GM21576 (cell line): ENCODE results near the gene CPED1.
"Not testable (repeated sequence)": the region's sequence is repeated elsewhere in the genome, so short reads cannot be mapped to it uniquely, and the experiment has no call there.

ENCODE experiments used
- ATAC-seq: cut with Tn5 transposase; IDR thresholded peaks from one replicate; pipeline ENCODE4 v1.9.1; 2021; ENCODE audit warnings: mild to moderate bottlenecking, moderate library complexity; ENCODE audit not compliant: unreplicated experiment

CPED1 gene

DNA sequence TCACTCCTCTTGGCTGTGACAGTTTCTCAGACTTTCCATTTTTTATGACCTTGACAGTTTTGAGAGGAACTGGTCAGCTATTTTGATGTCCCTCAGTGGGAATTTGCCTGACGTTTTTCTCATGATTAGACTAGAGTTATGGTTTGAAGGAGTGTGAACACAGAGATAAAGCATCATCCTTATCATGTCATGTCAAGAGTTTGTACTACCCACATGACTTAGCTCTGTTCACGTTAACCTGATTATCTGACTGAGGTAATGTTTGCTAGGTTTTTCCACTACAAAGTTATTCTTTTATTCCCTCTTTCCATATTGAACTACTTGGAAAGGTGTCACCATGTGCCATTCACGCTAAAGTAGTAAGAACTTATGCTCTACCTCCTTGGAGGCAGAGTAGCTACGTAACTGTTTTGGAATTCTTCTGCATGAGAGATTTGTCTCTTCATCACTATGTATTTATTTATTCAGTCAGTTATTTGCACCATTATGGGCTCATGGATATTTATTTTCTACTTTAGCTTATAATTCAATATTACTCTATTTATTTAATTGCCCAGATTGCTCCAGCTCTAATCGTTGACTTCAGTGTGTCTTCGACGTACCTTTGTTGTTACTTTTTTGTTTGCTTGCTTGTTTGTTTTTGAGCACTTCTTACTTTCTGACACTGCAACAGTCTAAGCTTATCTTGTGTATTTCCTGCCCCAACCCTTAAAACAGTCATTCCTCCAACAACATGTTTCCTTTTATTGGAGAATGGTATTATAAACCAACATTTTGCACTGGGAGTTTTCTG is 50.4 kb downstream of the CPED1 start:
- ATAC-seq = no peak

DNA sequence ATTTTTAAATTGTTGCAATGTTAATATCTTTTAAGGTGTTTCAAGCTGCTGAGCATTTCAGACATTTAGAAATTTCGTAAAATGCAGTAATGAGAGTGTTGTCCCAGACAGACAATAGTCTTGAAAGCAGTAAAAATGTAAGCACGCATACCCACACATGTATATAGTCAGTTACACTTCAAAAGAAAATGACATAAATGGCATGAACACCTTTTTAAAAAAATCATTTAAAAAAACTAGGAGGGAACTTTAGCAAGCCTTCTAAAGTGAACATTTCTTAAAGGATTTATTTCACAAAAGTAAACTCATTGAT is 51.0 kb downstream of the CPED1 start:
- no peak for ATAC-seq

DNA sequence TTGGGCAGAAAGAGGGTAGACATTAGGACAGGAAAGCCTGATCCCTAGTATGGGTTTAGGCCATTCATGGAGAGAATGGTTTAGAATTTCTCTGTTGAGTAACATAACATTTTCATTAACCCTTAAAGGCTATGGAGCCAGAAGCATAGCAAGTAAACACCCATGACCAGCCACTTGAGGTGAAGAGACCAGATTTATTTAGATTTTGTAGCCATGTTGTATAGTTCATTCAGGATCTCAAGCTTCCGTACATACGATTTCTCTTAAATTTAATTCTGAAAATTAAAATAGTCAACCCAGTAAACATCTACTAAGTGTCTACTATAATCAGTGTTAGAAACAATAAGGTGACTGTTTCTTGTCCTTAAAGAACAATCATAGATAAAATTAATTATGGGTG is 51.5 kb downstream of the CPED1 start:
- no peak for ATAC-seq

DNA sequence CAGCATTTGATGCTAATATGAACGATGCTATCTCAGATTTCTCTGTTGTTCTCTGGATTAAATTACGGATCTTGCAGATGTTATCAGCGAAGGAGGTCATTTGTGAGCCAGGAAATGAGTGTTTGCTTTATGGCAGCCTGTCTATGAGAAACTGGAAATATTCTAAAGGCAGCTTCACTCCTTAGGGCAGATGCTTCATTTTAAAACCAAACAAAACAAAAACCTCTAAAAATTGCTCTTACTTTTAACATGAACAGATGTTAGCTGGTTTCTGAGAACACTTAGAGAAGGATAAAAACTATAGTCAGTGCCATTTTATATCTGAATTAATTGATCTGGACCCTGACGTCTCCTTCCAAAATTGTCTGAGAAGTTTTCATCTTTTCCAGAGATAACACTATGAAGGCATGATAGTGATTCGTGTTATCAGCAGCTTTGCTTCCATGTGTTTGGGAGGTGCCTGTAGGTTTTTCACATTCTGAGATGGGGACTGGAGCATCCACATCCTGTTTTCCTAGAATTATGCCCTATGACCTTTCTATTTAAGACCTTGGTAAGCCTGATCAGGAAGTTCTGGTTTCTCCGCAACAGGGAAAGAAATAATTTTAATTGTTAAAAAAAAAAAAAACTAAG is 53.1 kb downstream of the CPED1 start:
- ATAC-seq = no peak

DNA sequence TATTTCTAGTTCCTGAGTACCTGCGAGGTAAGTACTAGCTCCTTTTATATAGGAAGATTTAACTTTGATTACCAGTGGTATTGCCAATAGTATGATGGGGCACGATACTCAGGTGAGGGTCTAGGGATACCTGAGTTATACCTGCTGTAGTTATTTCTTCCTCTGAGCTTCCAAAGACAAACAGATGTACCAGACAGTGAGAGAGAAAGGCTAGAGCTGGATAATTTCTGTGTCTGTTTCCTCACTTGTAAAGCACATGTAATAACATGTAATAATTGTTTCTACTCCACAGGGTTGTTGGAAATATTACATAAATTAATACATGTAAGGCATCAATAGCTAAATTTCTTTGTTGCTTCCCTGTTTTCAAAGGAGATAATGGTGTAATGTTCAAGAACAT is 53.7 kb downstream of the CPED1 start:
- ATAC-seq = no peak

DNA sequence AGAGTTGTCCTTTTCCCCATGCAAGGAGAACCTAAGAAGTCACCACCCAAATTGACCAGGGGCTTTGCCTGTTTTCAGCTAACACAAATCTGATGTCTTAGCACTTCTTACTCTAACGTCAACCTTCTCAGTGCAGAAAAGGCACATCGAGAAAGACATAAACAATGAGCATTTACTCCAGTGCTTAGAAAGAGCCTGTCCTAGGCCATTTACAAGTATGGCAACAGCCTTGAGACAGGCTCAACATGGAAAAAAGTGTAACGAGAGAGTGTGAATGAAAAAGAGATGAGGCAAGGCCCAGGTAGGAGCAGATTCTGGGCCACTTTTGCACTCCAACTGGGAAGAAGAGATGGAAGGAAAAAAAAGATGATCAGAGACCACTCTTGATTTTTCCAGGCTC is 54.4 kb downstream of the CPED1 start:
- ATAC-seq = no peak

DNA sequence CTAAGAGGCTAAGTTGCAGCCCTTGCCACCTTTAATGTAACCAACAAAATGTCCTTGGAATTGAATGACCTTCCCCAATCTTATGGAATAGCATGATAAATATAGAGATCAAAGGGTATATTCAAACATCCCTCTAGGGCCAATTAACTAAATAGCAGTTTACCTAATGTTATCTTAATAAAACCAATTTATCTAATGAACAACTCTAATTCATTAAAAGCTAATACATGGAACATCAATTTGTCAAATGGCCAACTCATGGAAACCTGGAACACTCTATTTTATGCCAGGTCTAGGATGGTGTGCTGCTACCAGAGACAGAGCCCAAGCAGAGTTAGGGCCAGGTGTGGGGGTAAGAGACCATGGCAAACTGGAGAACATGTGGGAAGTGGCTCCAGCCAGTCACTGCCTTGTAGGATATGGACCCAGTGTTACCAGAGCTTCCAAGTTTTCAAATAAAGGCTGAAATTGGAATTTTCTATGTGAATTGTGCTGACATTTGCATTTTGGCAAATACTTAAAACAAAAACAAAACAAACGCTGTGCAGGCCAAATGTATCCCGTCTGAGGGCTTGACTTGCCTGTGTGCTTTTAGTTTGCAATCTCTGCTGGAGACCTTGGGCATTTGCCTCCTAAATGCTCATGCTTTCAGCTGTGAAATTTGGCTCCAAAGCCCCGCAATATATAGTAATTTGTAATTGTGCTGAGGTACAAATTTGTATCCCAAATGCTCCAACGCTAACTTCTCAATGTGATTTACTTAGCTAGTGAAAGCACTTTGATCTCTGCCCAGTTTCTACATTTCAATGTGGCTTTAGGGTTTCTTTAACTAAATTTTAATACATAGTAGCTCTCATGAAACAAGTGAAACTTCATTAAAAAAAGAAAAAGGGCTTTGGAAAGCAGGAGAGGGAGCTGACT is 55.1 kb downstream of the CPED1 start:
- ATAC-seq = no peak

DNA sequence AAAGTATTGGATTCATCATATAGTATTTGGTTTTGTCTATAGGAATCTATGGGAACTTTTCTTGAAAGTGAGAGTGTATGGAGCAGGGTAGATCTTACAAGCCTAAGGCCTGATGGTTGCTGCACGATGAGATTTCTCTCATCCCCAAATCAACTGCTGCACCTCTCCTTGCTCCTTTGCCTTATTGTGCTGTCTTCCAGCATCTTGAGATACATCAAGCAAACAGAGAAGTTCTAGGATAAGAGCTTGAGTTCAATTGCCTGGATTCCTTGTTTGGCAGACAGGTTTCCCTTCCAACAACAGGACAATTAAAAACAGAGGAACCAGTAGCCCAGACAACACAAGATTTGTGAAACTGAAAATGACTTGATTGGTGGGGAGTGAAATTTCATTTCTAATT is 56.6 kb downstream of the CPED1 start:
- ATAC-seq = no peak

DNA sequence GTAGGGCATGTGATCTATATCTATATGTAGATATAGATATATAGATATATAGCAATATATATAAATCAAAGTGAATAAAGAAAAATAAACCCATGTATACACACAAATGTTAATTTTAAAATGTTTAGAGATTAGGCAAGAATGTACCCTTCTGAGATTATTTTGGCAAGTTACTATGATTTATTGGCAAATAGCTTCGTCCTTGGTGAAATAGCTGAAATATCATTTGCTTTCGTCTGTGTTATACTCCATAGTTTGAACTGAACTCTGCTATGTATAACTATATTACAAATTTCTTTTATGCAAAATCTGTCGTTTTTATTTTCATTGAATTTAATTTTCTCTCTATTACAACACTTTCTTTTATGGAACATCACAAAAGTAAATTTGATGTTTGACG is 57.5 kb downstream of the CPED1 start:
- ATAC-seq = no peak

DNA sequence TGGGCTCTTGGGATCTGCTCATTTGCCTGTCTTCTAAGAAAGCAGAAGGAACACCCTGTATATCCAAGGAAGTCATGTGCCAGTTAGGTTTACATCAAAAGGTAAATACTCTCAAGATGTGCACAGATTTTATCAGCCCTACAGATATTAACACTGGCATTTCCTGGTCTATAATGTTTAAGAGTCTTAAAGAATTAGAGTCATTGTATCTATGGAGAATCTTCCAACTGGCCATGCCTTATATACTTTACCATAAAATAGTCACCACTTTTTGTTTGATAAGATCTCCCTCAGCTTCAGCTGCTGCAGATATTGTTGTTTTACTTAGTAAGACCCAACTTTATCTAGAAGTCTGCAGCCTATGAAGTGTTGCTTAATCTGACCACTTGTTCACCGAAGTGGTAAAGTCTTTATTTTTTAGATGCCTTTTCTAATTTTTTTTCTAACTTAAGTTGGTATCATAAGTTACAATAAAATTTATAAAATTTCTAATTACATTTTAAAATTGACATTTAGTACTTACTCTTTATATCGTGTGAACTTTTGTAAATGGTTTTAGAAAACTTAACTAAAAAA is 58.5 kb downstream of the CPED1 start:
- ATAC-seq = no peak

DNA sequence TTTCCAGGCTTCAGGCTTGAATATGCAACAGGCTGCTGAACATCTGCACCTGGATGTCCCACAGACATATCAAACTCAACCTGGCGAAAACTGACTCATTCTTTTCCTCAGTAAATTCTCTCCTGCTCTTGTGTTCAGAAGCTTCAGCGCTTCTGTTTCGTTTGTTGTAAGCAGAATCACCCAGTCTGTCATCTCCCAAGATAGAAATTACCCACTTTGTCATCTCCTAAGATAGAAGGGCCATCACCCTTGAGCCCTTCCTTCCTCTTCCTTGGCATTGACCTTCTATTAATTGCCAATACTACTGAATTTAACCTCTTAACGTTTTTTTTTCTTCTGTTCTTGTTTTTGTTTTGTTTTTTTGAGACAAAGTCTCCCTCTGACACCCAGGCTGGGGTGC is 59.7 kb downstream of the CPED1 start:
- no peak for ATAC-seq

DNA sequence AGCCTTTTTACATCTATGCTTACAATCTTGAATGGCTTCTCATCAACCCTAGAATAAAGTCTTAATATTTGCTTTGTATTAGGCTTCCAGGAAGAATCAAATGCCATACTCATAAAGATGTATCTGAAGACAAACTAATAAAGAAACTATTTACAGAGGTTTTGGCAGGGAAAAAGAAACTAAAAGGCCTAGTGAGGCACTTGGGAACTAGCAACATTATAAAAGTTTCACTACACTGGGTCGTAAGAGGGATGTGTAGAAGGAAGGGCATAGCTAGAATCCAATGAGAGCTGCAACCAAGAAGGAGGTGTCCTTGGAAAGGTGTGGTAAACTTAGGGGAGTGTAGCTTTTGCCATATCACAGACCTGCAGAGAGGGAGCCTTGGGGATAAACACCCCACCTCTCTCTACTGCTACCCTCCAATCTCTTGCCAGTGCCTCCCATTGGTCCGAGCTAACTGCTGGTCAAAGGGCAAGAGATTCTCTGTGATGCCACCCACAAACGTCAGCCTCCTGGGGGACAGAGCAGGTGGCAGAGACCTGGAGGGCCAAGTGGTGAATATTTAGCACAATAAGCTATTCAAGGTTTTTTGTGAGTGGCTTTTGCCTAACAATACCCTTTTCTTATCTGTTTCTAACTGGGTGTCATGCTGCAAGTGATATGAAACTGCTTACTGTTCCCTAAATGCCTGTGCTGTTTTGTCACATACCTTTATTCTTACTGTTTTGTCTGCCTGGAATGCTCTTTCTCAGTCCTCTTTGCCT is 60.7 kb downstream of the CPED1 start:
- no peak for ATAC-seq

DNA sequence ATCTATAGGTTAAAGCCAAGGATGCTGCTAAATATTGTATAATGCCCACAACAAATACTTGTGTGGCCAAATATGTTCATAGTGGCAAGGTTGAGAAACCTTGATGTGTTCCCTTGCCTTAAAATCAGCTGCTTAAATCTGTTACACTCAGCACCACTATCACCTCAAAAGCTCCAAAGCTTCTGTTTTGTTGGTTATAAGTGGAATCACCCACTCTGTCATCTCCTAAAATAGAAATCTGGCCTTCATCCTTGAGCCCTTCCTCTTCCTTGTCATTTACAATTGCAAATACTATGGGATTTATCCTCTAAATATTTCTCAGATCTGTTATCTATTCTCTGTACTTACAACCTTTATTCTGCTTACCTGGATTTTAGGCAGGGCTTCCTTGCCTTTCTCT is 61.4 kb downstream of the CPED1 start:
- no peak for ATAC-seq

DNA sequence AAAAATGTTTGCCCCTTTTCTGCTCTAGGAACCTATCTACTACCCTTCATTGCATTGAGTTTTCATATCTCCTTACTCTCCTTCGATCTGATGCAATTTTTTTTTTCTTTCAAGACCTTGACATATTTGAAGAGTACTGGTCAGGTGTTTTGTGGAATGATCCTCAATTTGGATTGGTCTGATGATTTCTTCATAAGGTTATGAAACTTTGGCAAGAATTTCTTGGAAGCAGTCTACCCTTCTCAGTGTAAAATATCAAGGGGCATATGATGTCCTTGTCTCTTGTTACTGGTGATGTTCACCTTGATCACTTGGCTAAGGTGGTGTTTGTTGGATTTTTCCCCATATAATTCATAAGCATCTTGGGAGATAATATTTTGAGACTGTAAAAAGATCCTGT is 64.7 kb downstream of the CPED1 start:
- no peak for ATAC-seq

DNA sequence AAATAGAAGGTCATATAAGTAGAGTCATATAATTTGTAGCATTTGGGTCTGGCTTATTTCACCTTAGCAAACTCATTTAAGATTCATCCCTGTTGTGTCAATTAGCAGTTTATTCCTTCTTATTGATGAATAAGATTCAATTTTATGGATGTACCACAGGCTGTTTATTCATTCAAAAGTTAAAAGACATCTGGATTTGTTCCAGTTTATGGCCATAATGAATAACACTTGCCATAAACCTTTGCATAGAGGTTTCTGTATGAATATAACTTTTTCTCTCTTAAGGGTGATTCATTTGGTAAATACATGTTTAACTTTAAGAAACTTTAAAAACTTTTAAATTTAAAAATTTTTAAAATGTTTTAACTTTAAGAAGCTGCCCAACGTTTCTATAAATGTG is 66.4 kb downstream of the CPED1 start:
- no peak for ATAC-seq

DNA sequence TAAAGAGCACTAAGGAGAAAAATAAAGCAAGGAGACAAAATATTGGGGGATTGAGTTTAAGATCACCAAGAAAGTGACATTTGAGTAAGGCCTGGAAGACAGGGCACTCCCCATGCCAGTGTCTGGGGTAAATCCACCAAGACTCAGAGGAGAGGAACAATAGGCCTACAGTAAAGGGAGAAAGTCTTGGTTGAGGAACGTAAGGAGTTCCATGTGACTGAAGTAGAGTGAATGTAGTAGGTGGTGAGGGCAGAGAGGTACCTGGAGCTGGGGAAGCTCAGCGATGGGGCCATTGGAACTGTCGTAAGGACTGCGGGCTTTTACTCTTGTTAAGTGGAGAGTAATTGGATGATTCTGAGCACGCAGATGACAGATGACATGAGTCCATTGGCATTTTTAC is 69.4 kb downstream of the CPED1 start:
- no peak for ATAC-seq

DNA sequence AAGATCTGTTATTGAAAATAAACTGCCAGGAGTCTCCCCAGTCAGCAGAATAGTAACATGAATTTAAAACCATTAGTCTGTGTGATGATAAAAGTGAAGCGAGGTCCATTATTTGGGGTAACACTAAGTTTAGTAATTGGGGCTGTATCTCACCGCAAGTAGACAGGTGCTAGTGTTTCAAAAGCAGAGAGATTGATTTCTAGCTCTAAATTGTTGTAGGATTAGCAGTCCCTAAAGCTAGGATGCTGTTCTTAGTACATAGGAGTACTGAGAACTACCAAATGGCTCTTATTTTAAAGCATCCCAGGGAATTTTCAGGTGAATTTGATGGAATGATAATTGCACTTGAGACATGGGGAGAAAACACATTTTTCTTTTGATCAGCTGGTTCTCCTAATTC is 70.5 kb downstream of the CPED1 start:
- ATAC-seq = no peak

DNA sequence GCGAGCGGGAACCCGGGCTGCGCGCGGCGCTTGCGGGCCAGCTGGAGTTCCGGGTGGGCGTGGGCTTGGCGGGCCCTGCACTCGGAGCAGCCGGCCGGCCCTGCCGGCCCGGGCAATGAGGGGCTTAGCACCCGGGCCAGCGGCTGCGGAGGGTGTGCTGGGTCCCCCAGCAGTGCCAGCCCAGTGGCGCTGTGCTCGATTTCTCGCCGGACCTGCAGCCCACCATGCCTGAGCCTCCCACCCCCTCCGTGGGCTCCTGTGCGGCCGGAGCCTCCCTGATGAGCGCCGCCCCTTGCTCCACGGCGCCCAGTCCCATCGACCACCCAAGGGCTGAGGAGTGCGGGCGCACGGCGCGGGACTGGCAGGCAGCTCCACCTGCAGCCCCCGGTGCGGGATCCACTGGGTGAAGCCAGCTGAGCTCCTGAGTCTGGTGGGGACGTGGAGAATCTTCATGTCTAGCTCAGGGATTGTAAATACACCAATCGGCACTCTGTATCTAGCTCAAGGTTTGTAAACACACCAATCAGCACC is 71.5 kb downstream of the CPED1 start:
- not testable (repeated sequence) for ATAC-seq

DNA sequence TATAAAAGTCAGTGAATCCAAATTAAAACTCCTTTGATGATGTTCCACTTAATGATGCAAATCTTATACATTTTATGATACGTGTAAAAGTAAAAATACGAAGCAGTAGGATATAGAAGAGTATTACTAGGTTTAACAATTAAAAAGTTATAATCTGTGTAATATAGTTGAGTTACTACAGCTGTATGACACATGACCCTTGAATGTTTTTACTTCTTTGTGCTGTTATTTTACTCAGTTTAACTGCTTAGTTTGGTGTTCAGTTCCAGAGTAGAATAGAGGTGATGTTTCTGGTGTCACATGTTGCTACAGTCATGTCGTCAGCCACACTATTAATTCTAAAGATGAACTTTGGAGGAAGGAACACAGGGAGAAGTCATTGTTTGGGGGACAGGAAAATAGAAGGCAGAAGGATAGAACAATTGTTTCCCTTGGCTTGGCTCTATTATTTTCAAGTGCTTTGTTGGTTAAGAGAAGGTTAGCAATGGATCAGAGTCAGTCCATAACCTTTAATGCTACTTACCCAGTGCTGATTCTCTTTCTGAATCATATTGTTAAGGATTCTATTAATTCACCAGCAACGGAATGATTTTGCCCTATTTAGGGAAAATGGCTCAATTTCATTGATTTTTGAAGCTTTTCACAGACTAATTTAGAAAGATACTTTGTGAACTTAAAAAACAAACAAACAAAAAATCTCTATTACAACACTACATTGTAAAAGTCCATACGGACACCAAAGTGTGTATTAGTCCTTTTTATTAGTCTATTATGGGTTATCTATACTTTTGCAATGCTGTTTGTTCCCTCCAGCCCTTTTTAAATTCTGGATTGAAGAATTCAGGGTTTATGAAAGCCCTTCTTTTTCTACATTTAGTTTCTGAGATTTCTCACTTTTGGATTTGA is 73.4 kb downstream of the CPED1 start:
- no peak for ATAC-seq
